NCI-H82 treated with DMSO at 0.1 percent for 48 hours (cell line): ENCODE data around the gene DOCK4.

Source experiments
- DNase-seq: peaks from one replicate; lab custom pipeline; 2025; ENCODE audit not compliant: unreplicated experiment; lab: John Stamatoyannopoulos, UW

DOCK4 gene

GRCh38 chr7:112082306-112082705, 123.9 kb downstream of the DOCK4 start:
- no peak for DNase-seq

- no peak for DNase-seq
Observed at GRCh38 chr7:112081778-112082177, 124.4 kb downstream of the DOCK4 start.

GRCh38 chr7:112080978-112081377, 125.2 kb downstream of the DOCK4 start:
- DNase-seq: no peak

GRCh38 chr7:112080441-112080840, 125.8 kb downstream of the DOCK4 start:
- no peak for DNase-seq

- no peak for DNase-seq
Observed at GRCh38 chr7:112079673-112080072, 126.5 kb downstream of the DOCK4 start.

GRCh38 chr7:112079122-112079521, 127.1 kb downstream of the DOCK4 start:
- no peak for DNase-seq

- DNase-seq: no peak
Observed at GRCh38 chr7:112076324-112076723, 129.9 kb downstream of the DOCK4 start.

GRCh38 chr7:112074464-112074863, 131.7 kb downstream of the DOCK4 start:
- no peak for DNase-seq

GRCh38 chr7:112073530-112073929, 132.7 kb downstream of the DOCK4 start:
- no peak for DNase-seq

GRCh38 chr7:112072541-112073245, 133.5 kb downstream of the DOCK4 start:
- no peak for DNase-seq

- no peak for DNase-seq
Observed at GRCh38 chr7:112071856-112072255, 134.3 kb downstream of the DOCK4 start.

GRCh38 chr7:112070674-112071256, 135.4 kb downstream of the DOCK4 start:
- DNase-seq: no peak

- no peak for DNase-seq
Observed at GRCh38 chr7:112069879-112070321, 136.3 kb downstream of the DOCK4 start.

GRCh38 chr7:112068967-112069366, 137.2 kb downstream of the DOCK4 start:
- no peak for DNase-seq

- DNase-seq: no peak
Observed at GRCh38 chr7:112067632-112068540, 138.3 kb downstream of the DOCK4 start.

- DNase-seq: no peak
Observed at GRCh38 chr7:112067200-112067599, 139.0 kb downstream of the DOCK4 start.

GRCh38 chr7:112065758-112066157, 140.4 kb downstream of the DOCK4 start:
- DNase-seq: no peak

GRCh38 chr7:112064627-112065385, 141.4 kb downstream of the DOCK4 start:
- no peak for DNase-seq

GRCh38 chr7:112063974-112064373, 142.2 kb downstream of the DOCK4 start:
- no peak for DNase-seq

- no peak for DNase-seq
Observed at GRCh38 chr7:112061051-112061450, 145.1 kb downstream of the DOCK4 start.

GRCh38 chr7:112060625-112061024, 145.6 kb downstream of the DOCK4 start:
- DNase-seq: no peak
